ENCODE results near the gene TMEM255B. TPM values are rescaled to one million over a fixed set of nuclear protein-coding genes. Genes with fewer than 3 reads are reported as not detected.

TMEM255B gene
- total RNA-seq, 2 experiments from 2014 or later, result 1.4 to 1.6 TPM

DNA sequence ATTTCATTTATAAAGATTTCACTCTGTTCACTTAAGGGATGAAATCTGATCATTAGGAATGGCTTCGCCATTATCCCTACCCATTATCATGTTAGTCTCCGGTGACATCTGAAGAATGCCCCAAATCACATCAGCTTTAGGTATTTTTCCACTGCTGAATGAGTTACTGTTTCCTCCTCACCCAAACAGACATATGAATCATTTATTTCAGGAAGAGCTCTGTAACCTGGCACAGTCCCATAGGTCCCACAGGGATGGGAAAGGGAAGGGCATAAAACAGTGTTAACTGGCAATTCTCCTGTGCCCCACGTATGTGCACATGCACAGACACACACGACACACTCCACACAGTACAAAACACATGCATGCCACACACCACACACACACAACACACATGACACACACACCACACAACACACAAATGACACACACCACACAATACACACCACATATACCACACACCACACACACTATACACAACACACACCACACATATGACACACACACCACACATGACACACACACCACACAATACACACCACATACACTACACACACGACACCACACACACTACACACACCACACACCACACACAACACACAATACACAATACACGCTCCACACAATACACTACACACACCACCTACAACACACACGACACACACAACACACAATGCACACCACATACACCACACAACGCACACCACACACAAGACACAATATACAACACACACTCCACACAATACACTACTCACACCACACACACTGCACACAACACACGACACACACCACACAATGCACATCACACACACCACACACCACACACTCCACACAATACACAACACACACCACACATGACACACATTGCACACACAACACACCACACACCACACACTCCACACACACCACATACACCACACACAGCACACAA lies 15.4 kb downstream of the TMEM255B start:
- peaks cover 4% of the 10 kb centered on the region for H3K9me3 Mint-ChIP-seq
- no peaks in the 10 kb centered on the region for H3K36me3 Mint-ChIP-seq
- no peak for ATAC-seq (ENCODE audit: low read depth)
- peaks cover 4% of the 10 kb centered on the region for H3K4me1 Mint-ChIP-seq
- H3K27ac Mint-ChIP-seq, result no peak overlapping the region
- no peak overlapping the region for H3K4me3 Mint-ChIP-seq
- POLR2A ChIA-PET, result no interaction called here
- no peak for DNase-seq
- H3K27me3 Mint-ChIP-seq, result peaks cover 5% of the 10 kb centered on the region

GRCh38 chr13:113775451-113776145 lies 16.6 kb downstream of the TMEM255B start:
- DNase-seq (no peak), ATAC-seq (ENCODE audit: low read depth) (no peak)
- no peaks in the 10 kb centered on the region for H3K36me3 Mint-ChIP-seq
- no peak overlapping the region for H3K27ac Mint-ChIP-seq
- H3K4me1 Mint-ChIP-seq, result peaks cover 4% of the 10 kb centered on the region
- H3K4me3 Mint-ChIP-seq, result no peak overlapping the region
- POLR2A ChIA-PET, result no interaction called here
- peaks cover 4% of the 10 kb centered on the region for H3K9me3 Mint-ChIP-seq
- H3K27me3 Mint-ChIP-seq, result peaks cover 10% of the 10 kb centered on the region

DNA sequence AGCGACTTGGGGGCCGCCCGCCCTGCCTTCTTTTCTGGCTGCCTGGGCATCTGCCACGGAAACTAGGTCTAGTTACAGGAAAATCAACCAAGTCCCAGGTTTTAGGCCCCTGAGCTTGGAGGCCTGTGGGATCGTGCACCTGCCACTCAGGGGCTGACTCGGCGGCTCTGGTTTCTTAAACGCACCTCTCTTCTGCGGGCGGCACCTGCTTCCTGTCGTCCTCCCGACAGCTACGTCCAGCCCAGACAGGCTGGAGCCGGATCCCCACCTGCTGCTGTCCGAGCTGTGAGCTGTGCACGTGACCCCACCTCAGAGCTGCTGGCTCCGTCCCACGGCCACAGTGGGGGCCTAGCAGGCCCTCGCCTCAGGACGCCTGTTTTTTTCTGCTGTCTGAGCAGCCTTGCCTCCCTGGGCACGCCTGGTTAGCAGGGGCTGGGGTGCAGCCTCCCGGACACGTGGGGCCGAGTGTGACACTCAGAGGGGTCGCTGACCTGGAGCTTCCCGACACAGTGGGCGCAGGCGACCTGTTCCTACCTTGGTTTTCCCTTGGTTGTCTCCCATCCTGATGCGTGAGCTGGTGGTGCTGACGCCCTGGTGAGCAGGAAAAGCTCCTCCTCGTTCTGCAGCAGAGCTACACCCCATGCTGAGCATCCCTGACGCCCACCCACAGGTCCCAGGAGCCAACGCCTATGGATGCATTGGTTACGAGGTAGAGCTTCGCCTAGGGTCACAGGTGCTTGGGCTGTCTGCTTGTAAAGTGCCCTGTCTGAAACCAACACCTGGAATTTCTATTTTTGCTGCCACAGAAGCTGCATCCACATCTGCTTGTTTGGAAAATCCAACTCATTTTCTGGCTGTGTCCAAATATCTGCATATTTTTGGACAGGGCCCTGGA lies 17.5 kb downstream of the TMEM255B start:
- H3K4me1 Mint-ChIP-seq, result peaks cover 4% of the 10 kb centered on the region
- DNase-seq (no peak), ATAC-seq (ENCODE audit: low read depth) (no peak)
- POLR2A ChIA-PET, result no interaction called here
- H3K4me3 Mint-ChIP-seq, result no peak overlapping the region
- no peaks in the 10 kb centered on the region for H3K36me3 Mint-ChIP-seq
- H3K27me3 Mint-ChIP-seq, result peaks cover 14% of the 10 kb centered on the region
- no peak overlapping the region for H3K27ac Mint-ChIP-seq
- peaks cover 4% of the 10 kb centered on the region for H3K9me3 Mint-ChIP-seq

DNA sequence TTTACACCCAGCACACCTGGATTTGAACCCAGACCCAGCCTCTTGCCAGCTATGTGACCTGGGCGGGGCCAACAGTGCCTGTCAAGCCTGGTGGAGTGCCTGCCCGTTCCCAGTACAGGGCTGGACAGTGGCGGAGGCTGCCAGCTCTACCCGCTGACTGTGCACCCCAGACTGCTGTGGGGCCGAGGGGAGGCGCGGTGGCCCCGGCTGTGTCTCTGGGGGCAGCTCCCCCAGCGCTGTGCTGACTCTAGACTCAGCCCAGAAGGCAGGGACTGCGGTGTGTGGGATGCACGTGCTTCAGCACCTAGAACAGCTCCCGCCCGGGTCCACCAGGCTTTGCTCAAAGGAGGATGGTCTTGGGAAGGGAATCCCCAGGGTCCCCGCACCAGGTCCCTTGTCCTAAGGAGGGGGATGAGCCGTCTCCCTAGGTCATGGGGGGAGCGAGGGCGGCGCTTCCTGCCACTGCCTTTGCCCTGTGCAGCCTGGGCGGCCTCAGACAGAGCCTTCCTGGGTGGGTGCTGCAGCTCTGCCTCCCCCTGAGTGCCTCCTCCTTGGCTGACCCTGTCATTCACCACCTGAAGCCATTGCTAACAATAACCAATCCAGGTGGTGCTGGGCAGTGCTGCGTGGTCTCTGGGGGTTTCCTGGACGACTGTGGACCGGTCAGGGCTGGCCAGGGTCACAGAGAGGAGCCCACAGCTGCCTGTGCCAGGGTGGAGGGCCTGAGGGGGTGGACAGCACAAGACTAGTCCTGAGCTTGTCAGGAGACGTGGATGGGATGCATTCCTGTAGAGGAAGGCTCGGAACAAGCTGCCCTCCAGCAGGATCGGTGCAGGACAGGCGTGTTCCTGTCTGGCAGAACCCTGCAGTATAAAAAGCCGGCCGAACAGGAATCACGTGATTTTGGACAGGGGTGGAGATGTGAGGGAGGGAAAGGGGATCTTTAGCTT lies 18.6 kb downstream of the TMEM255B start:
- DNase-seq (no peak), ATAC-seq (ENCODE audit: low read depth) (no peak)
- POLR2A ChIA-PET, result no interaction called here
- Mint-ChIP-seq H3K9me3 (peaks cover 2% of the 10 kb centered on the region), H3K27me3 (peaks cover 14% of the 10 kb centered on the region), H3K4me1 (no peaks in the 10 kb centered on the region), H3K4me3 (no peak overlapping the region), H3K27ac (no peak overlapping the region), H3K36me3 (no peaks in the 10 kb centered on the region)

DNA sequence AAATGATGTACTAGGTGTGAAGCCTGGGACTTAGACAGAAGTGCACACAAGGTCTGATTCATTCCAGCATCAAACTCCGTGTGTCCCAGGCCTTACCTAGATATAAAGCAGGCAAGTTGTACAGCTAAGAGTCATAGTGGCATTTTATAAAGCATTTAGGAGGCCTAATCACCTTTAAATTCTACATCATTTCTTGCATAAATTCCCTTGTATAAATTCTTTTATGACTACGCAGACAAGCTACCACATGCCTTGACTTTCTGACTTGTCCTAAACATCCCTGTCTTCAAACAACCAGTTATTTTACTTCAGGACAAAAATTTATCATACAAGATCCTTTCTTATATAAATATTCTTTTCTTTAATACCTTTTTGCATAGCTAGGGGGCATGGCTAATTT lies 22.5 kb downstream of the TMEM255B start:
- DNase-seq (no peak), ATAC-seq (ENCODE audit: low read depth) (no peak)
- Mint-ChIP-seq H3K4me1 (no peaks in the 10 kb centered on the region), H3K27ac (no peak overlapping the region), H3K4me3 (no peak overlapping the region), H3K36me3 (no peaks in the 10 kb centered on the region), H3K9me3 (no peaks in the 10 kb centered on the region), H3K27me3 (peaks cover 16% of the 10 kb centered on the region)
- POLR2A ChIA-PET, result no interaction called here

DNA sequence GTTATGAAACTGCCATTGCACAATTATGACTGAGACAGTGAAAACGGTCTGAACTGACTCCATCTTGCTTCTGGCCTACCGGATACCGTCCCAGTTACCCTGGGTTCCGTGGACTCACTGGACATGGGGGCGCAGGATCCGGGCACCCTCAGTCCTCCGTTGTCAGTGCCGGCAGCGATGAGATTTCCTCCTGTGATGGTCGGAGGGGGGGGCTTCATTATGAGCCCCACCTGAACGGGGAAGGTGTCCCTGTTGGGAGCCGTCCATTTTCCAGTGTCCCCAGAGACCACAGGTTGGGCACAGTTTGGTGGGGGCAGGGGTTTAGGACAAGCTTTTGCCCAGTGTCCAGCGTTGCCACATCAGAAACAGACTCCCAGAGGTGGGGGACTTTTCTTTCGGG lies 23.4 kb downstream of the TMEM255B start:
- DNase-seq (no peak), ATAC-seq (ENCODE audit: low read depth) (no peak)
- H3K4me3 Mint-ChIP-seq, result no peak overlapping the region
- peaks cover 16% of the 10 kb centered on the region for H3K27me3 Mint-ChIP-seq
- no peaks in the 10 kb centered on the region for H3K9me3 Mint-ChIP-seq
- no peak overlapping the region for H3K27ac Mint-ChIP-seq
- POLR2A ChIA-PET, result no interaction called here
- H3K4me1 Mint-ChIP-seq, result no peaks in the 10 kb centered on the region
- no peaks in the 10 kb centered on the region for H3K36me3 Mint-ChIP-seq

GRCh38 chr13:113783200-113783881 lies 24.3 kb downstream of the TMEM255B start:
- POLR2A ChIA-PET, result no interaction called here
- Mint-ChIP-seq H3K36me3 (no peaks in the 10 kb centered on the region), H3K27me3 (peaks cover 16% of the 10 kb centered on the region), H3K27ac (no peak overlapping the region), H3K4me3 (no peak overlapping the region), H3K4me1 (no peaks in the 10 kb centered on the region), H3K9me3 (no peaks in the 10 kb centered on the region)
- DNase-seq (no peak), ATAC-seq (ENCODE audit: low read depth) (no peak)

- Mint-ChIP-seq H3K4me3 (no peak overlapping the region), H3K27ac (no peak overlapping the region), H3K4me1 (no peaks in the 10 kb centered on the region), H3K9me3 (no peaks in the 10 kb centered on the region), H3K27me3 (peaks cover 16% of the 10 kb centered on the region), H3K36me3 (no peaks in the 10 kb centered on the region)
- ATAC-seq (ENCODE audit: low read depth) (no peak), DNase-seq (no peak)
- POLR2A ChIA-PET, result no interaction called here
These were observed 25.1 kb downstream of the TMEM255B start for GRCh38 chr13:113783966-113784644.

- ATAC-seq (ENCODE audit: low read depth) (no peak), DNase-seq (no peak)
- Mint-ChIP-seq H3K36me3 (no peaks in the 10 kb centered on the region), H3K27me3 (peaks cover 13% of the 10 kb centered on the region), H3K4me1 (no peaks in the 10 kb centered on the region), H3K9me3 (no peaks in the 10 kb centered on the region), H3K27ac (no peak overlapping the region), H3K4me3 (no peak overlapping the region)
- POLR2A ChIA-PET, result no interaction called here
These were observed 25.6 kb downstream of the TMEM255B start for GRCh38 chr13:113784645-113785024.

DNA sequence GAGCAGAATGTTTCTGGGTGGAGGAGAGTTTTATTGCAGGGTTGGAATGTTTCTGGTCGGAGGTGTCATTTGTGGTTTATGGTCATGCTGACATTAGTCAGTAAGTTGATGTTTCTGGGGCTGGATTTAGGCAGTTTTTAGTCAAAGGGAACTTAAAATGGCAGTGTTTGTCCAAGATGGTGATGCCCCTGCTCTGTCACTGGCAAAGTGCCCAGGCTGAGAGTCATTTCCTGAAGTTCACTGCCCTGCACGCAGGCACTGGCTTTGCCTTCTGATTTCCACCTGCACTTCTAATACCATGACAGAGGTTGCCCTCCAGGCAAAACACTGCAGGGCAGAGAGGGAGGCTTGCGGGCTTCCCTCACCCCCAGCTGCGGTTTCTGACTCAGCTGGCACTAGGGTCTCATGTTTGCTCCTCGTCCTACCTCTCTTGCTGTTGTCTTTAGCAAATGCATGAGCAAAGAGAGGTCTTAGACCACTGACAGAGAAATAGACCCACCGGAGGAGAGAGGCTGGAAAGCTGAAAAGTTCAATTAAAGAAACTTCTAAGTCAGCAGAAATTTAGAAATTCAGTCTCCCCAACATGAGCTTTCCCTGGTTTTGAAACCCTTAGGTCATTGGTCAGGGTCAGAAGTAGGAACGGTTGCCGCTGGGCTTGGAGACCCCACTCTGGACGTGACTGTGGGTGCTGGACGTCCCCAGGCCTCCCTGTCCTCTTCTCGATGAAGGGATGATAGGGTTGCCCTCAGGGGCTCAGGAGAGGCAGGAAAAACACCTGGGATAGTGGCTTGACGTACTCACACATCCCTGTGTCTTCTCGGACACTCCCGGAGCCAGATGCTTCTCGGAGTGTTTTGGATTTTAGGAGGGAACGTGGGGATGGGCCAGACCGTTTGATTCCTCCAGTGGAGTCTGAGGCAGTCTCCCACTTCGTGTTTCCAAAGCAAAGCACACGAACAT lies 26.3 kb downstream of the TMEM255B start:
- H3K9me3 Mint-ChIP-seq, result no peaks in the 10 kb centered on the region
- H3K27ac Mint-ChIP-seq, result no peak overlapping the region
- no peak overlapping the region for H3K4me3 Mint-ChIP-seq
- H3K27me3 Mint-ChIP-seq, result peaks cover 11% of the 10 kb centered on the region
- DNase-seq (no peak), ATAC-seq (ENCODE audit: low read depth) (no peak)
- no peaks in the 10 kb centered on the region for H3K4me1 Mint-ChIP-seq
- POLR2A ChIA-PET, result no interaction called here
- no peaks in the 10 kb centered on the region for H3K36me3 Mint-ChIP-seq

DNA sequence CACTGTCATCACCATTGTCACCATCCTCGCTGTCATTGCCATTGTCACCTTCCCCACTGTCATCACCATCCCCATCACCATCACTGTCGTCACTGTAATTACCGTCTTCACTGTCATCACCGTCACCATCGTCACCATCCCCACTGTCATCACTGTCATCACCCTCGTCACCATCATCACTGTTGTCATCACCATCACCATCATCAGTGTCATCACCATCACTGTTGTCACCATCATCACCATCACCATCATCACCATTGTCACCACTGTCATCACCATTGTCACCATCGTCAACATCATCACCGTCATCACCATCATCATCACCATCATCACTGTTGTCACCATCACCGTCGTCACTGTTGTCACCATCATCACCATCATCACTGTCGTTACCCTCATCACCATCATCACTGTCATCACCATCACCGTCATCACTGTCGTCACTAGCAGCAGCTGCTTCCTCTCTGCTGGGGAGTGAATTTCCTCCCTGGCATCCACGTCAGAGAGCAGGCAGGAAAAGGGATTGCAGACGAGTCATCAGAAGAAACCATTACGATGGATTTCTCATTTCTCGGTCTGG lies 27.3 kb downstream of the TMEM255B start:
- no peak overlapping the region for H3K4me3 Mint-ChIP-seq
- no peaks in the 10 kb centered on the region for H3K9me3 Mint-ChIP-seq
- no peak for ATAC-seq (ENCODE audit: low read depth)
- H3K36me3 Mint-ChIP-seq, result no peaks in the 10 kb centered on the region
- no peak for DNase-seq
- POLR2A ChIA-PET, result no interaction called here
- H3K27ac Mint-ChIP-seq, result no peak overlapping the region
- peaks cover 4% of the 10 kb centered on the region for H3K27me3 Mint-ChIP-seq
- H3K4me1 Mint-ChIP-seq, result no peaks in the 10 kb centered on the region

Data from activated naive CD8-positive, alpha-beta T cell treated with anti-CD3 and anti-CD28 coated beads, Interleukin-2, amount 10 ng/mL, durations not matched to agents 7 days and 5 days (primary cell).